NCI-H1048 (cell line): ENCODE data around the gene CCNL2.
A peak's percentile ranks its signal among the peaks of the same experiment; 100 is the strongest.
"Not testable (repeated sequence)": the region's sequence is repeated elsewhere in the genome, so short reads cannot be mapped to it uniquely, and the experiment has no call there.

Experiments used
- DNase-seq: peaks from one replicate; lab custom pipeline; 2025; lab: John Stamatoyannopoulos, UW

Gene CCNL2

GRCh38 chr1:1399872-1400575, 889 bp upstream of the CCNL2 start:
- no peak for DNase-seq

DNA sequence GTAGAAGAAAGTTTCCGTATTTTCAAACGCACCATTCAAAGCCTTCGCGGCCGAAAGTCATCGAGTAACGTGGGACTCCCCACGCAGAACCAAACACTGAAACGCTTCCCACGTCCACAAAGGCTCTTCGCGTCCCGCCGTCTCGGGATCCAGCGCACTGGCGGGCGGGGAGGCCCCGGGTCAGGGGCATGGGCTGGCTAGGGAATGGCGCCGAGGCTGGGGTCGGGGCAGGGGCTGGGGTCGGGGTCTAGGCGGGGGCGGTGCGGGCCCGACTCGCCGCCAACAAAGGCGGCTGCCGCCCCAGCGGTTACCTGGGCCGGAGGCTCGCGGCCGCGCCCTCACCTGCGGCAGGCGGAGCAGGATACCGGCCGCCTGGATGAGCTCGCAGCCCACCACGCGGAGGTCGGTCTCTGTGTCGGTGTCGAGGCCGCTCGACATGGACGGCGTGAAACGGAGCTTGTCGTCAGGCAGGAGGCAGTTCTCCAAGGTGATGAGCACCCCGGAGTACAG, 403 bp downstream of the CCNL2 start:
- no peak for DNase-seq

- no peak for DNase-seq
Observed at GRCh38 chr1:1397839-1398523, 1.2 kb downstream of the CCNL2 start.

DNA sequence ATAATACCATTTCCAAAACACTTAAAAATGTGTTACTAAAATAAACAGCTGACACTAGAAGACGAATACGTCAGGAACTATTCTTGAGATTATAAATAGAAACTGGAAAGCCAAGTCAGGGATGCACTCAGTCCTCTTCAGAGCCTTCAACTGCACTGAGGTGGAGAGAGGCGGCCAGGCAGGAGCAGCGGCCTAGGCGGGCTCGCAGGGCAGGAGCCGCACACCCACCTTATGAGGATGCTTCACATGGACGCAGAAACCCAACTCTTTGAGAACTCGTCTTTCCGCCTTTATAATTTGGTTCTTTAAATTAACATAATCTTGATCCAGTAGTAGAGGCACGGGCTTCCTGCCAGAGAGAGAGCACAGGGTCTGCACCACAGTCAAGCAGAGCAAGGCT, 4.0 kb downstream of the CCNL2 start:
- DNase-seq = no peak

DNA sequence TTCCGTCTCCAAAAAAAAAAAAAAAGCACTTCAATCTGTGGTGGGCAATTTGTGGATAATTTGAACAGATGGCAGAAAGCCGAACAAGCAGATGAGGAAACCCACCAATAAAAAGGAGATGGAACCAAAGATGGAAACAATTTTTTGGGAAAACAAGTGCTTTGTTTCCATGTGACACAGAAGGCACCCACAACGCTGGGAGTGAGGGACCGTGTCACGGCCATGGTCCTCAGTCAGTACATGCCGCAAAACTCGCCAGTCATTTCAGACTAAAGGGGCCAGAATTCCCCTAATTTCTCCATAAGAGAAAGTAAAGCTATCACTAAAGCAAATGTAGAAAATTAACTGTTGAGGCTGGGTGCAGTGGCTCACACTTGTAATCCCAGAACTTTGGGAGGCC, 5.0 kb downstream of the CCNL2 start:
- no peak for DNase-seq

DNA sequence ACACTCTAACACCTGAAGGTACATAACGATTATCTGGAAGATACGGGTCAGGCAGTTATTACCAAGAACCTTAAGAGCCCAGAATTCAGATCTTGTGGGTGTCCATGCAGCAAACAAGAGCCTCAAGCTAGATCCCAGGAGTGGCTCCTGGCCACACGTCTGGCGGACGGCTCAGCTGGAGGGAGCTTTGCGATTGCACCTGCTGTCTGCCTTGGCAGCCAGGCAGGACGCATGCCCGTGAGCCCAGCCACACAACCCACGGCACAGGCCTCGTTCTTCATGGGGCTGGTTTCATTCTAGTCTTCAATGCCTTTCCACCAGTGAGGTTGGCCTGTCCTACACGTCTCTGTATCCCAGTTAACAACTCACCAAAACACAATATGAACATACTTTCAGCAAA, 5.7 kb downstream of the CCNL2 start:
- DNase-seq = no peak

- no peak for DNase-seq
Observed at GRCh38 chr1:1393014-1393413, 6.1 kb downstream of the CCNL2 start.

DNA sequence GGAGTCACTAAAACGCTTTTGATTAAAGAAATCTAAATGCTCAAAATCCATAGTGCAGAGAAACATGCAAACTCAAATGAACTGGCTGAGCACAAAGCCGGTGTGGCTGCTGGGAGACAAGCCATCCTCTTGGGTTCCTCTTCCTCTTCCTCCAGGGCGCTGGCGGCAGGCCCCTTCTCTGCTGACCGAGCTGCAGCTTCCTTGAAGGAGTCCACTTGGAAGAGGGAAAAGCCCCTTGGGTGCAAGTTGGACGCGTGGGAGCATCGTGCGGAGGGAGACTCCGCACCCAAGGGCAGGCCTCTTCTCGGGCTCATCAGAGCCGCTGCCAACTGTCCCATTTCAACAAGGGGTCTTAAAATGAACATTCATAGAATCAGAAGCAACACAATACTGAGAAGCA, 7.9 kb downstream of the CCNL2 start:
- DNase-seq = no peak

GRCh38 chr1:1390675-1391074, 8.5 kb downstream of the CCNL2 start:
- DNase-seq = no peak

DNA sequence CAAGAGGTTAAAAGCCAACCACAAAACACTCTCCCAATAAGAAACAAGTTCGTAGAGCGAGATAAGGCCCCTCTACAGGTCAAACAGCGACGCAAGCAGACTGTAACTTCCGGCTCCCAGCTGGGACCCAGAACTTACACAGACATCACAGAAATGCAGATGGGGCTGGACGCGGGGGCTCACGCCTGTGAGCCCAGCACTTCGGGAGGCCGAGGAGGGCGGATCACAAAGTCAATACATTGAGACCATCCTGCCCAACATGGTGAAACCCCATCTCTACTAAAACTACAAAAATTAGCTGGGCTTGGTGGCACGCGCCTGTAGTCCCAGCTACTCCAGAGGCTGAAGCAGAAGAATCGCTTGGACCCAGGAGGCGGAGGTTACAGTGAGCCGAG, 11.1 kb downstream of the CCNL2 start:
- no peak for DNase-seq

GRCh38 chr1:1387098-1388077, 11.7 kb downstream of the CCNL2 start:
- no peak for DNase-seq

DNA sequence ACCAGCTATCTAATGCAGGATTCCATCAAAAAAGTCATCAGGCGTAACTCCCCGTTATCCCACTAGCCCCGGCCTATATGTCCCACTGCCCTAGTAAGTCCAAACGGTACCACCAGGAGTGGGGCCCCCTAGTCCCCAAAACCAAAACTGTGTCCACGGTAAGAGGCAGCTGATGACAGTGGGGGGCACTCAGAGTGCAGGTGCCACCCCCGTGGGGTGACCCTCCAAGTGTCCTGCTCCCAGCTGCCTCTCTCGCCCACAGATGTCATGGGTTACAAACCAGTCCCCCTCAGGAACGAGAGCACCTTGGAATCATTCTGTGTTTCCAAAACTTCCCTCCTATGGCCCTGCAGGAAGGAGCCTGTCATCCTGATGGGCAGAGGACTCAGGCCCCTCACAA, 13.2 kb downstream of the CCNL2 start:
- DNase-seq = no peak

- DNase-seq = not testable (repeated sequence)
Observed at GRCh38 chr1:1385339-1385738, 13.8 kb downstream of the CCNL2 start.

DNA sequence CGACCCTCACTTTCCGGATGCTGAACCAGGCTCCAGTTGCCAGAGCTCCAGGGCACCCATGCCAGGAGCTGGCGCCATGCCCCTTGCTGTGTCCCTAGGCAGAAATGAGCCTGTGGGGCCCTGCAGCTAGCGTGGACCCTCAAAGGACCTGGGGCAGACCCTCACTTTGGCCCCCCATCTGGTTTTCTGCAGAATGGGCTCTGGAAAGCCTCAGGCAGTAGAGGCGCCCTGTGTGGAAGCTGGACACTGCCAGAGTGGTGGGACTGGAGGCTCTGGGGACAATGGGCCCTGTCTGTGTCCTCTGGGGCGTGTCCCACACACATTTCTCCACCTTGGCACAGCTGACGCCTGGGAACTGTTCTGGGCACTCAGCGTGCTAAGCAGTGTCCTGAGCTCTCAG, 17.8 kb downstream of the CCNL2 start:
- DNase-seq = no peak

- DNase-seq = no peak
Observed at GRCh38 chr1:1380860-1381259, 18.3 kb downstream of the CCNL2 start.

DNA sequence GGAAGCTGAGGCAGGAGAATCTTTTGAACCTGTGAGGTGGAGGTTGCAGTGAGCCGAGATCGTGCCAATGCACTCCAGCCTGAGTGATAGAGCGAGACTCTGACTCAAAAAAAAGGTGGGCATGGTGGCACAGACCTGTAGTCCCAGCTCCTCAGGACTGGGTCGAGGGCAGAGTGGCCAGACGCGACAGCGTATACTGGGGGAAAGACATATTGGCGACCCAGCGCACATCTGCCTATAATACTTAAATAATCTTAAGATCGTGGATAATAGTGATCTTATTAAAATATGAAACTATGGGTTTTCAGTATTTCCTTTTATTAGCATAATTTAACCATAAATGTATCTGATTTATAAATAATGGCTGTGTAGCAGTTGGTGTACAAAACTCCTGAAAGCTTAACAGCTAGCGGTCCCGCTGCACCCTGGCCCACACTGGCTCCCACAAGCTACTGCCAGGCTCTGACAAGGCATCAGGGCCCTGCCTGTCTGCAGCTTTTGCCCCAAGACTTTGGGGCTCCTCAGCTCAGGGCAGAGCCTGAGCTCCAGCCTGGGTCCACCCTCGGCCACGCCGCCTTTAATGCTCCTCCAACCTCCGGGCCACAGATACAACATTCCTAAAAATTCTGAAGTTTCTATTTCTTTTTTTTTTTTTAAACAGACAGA, 21.5 kb downstream of the CCNL2 start:
- DNase-seq = no peak

DNA sequence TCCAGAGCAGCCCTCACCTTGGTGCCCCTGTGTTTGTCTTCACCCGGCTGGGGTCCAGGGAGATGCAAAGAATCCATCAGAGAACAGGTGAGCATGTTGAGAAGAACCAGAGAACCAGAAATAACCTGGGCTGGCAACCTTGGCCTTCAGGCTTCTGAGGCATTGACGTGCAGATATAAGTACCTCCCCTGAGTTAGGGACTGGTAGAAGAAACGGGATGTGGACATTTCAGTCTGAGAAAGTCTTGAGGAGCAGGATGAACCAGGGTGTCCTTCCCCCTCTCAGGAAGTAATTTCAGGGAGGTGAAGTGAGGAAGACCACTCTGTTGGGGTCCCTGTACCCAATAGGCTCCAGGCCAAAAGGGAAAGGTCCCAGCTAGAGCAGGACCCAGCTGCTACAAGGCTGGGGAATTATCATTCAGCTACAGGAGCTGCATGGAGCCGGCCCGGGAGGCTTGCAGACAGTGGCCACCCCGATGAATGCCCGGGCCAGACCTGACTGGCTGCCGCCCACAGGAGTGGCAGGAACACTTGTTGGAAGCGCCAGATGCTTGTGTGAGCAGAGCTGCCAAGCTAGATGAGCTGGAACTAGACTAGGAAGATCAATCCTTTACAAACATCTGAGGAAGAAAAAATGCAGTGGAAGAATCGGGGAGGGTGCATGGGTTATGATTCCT, 22.4 kb downstream of the CCNL2 start:
- no peak for DNase-seq

- peak; percentile 99 for DNase-seq
Observed at GRCh38 chr1:1374929-1375662, 24.0 kb downstream of the CCNL2 start, which contains the start of gene AURKAIP1. AURKAIP1 (minus strand) TSS chr1:1375207; CDS start chr1:1374756, 451 bp downstream.

- no peak for DNase-seq
Observed at GRCh38 chr1:1374589-1374928, 24.6 kb downstream of the CCNL2 start.

DNA sequence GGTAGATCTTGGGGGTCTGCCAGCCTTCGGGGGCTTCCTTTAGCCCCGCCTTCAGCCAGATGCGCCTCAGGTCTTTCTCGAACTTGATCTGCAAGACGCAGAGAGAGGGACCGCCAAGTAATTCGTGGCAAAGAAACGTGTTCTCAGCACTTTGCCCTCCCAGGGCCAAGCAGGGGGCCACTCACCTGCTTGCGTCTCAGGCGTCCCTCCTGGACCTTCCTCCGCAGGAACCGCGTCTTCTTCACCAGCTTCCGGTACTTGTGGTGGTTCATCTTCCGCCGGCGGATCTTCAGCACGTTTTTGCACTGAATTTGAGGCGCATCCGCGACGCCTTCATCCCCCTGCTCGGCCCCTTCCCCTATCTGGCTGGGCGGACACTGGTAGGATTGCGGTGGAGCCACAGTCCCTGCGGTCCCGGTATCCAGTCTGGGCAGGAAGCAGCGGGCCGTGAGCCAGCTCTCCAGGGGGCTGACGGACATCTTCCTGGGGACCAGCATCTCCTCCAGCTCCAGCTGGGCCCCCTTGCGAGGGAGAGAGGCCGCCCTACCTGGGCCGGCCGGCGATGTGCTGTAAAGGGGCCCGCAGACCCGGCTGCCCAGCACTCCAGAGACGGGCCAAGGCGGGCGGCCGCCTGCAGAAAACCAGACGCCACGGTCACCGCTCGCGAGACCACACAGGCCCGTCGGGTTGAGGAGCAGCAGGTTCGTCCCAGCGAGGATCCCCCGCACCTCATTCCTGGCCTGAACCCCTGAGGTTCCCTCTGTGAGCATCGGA, 25.1 kb downstream of the CCNL2 start:
- no peak for DNase-seq
